Neural cell (in vitro differentiated cells): Measurements from ENCODE around the gene SPOCK1. TPM values are rescaled to one million over a fixed set of nuclear protein-coding genes. Genes with fewer than 3 reads are reported as not detected.

ENCODE experiments used
- H2AFZ ChIP-seq: fragments of 200-600, 300-800 bp; sonication (generic), shearing (Covaris generic); 2 replicates; pipeline ENCODE4 v1.6.0; 2014; ENCODE audit warnings: low read depth, mild to moderate bottlenecking, antibody characterized with exemption, low read length, moderate library complexity
- H3F3A ChIP-seq: fragments of 200-600 bp; shearing (Covaris generic); 2 replicates; pipeline ENCODE4 v1.6.1; 2016; ENCODE audit warnings: mild to moderate bottlenecking, moderate library complexity, mixed read lengths, antibody characterized with exemption, low read length; ENCODE audit not compliant: insufficient read depth, poor library complexity, severe bottlenecking
- H3K27ac ChIP-seq: fragments of 200-600, 300-800 bp; sonication (generic), shearing (Covaris generic); 2 replicates; pipeline ENCODE4 v1.5.1; 2014; ENCODE audit warnings: mild to moderate bottlenecking, low read length, moderate library complexity
- H3K27me3 ChIP-seq: fragments of 300-800, 200-600 bp; sonication (generic), shearing (Covaris generic); 2 replicates; pipeline ENCODE4 v1.6.0; 2014; ENCODE audit warnings: mild to moderate bottlenecking, low read depth, low read length, moderate library complexity; ENCODE audit not compliant: insufficient read depth
- H3K36me3 ChIP-seq: fragments of 300-800, 200-600 bp; sonication (generic), shearing (Covaris generic); 2 replicates; pipeline ENCODE4 v1.5.1; 2014; ENCODE audit warnings: mild to moderate bottlenecking, antibody characterized with exemption, low read length, moderate library complexity; ENCODE audit not compliant: insufficient read depth
- H3K4me2 ChIP-seq: fragments of 300-800, 200-600 bp; sonication (generic), shearing (Covaris generic); 2 replicates; pipeline ENCODE4 v1.6.0; 2014; ENCODE audit warnings: mild to moderate bottlenecking, low read length
- H3K4me3 ChIP-seq: fragments of 300-800, 200-600 bp; sonication (generic), shearing (Covaris generic); 2 replicates; pipeline ENCODE4 v1.5.1; 2014; ENCODE audit warnings: mild to moderate bottlenecking, low read length, moderate library complexity
- H3K79me2 ChIP-seq: fragments of 200-600 bp; shearing (Covaris generic); replicated peaks from 2 replicates; pipeline ENCODE4 v1.6.0; 2014; ENCODE audit warnings: mild to moderate bottlenecking, low read length, moderate library complexity; ENCODE audit not compliant: insufficient read depth
- H3K9ac ChIP-seq: fragments of 300-800, 200-600 bp; sonication (generic), shearing (Covaris generic); 2 replicates; pipeline ENCODE4 v1.6.1; 2016; ENCODE audit warnings: mild to moderate bottlenecking, low read length, mixed read lengths
- H3K9me2 ChIP-seq: fragments of 200-600 bp; shearing (Covaris generic); 2 replicates; pipeline ENCODE4 v1.6.1; 2016; ENCODE audit warnings: mild to moderate bottlenecking, low read length, mixed read lengths; ENCODE audit not compliant: insufficient read depth
- H3K9me3 ChIP-seq: fragments of 200-600, 300-800 bp; sonication (generic), shearing (Covaris generic); 2 replicates; pipeline ENCODE4 v1.6.1; 2016; ENCODE audit warnings: mild to moderate bottlenecking, mixed run types, low read length, moderate library complexity, mixed read lengths
- H4K20me1 ChIP-seq: fragments of 200-600 bp; shearing (Covaris generic); 2 replicates; pipeline ENCODE4 v1.6.1; 2016; ENCODE audit warnings: mild to moderate bottlenecking, mixed run types; ENCODE audit not compliant: insufficient read depth
- EP300 ChIP-seq: fragments of 450-650 bp; conservative IDR thresholded peaks from 2 replicates; pipeline ENCODE4 v1.6.1; 2014; ENCODE audit warnings: antibody characterized with exemption, mild to moderate bottlenecking, moderate library complexity; ENCODE audit not compliant: poor library complexity, severe bottlenecking
- EZH2 ChIP-seq: fragments of 200-600, 300-800 bp; shearing (Covaris generic), sonication (generic); IDR thresholded peaks from 2 replicates; pipeline ENCODE4 v1.6.1; 2014; ENCODE audit warnings: antibody characterized with exemption, low read length, borderline replicate concordance, mild to moderate bottlenecking; ENCODE audit not compliant: insufficient read depth, poor library complexity, severe bottlenecking
- MXI1 ChIP-seq: fragments of 450-650 bp; conservative IDR thresholded peaks from 2 replicates; pipeline ENCODE4 v1.6.1; 2014; ENCODE audit warnings: antibody characterized with exemption, mild to moderate bottlenecking; ENCODE audit not compliant: poor library complexity, severe bottlenecking
- POLR2AphosphoS5 ChIP-seq: IDR thresholded peaks from 2 replicates; pipeline ENCODE4 v1.6.1; 2012
- RAD21 ChIP-seq: fragments of 450-650 bp; conservative IDR thresholded peaks from 2 replicates; pipeline ENCODE4 v1.6.1; 2014; ENCODE audit warnings: antibody characterized with exemption, mild to moderate bottlenecking, moderate library complexity
- SMC3 ChIP-seq: fragments of 450-650 bp; conservative IDR thresholded peaks from 2 replicates; pipeline ENCODE4 v1.6.1; 2014; ENCODE audit warnings: antibody characterized with exemption, mild to moderate bottlenecking, moderate library complexity; ENCODE audit not compliant: poor library complexity
- TAF1 ChIP-seq: IDR thresholded peaks from 2 replicates; pipeline ENCODE4 v1.6.1; 2012; ENCODE audit warnings: low read depth
- polyA plus RNA-seq: library from polyadenylated mRNA; depleted of rRNA; stranded (reverse); fragments of >200 nt; gene quantifications from 2 replicates; pipeline ENCODE4 v1.2.3, GENCODE V29; 2014
- TF ChIP-seq, protein P1 (sequence below): fragments of 450-650 bp; IDR thresholded peaks from 2 replicates; pipeline ENCODE4 v1.5.1; 2014; ENCODE audit warnings: antibody characterized with exemption, mild to moderate bottlenecking, moderate library complexity; ENCODE audit not compliant: poor library complexity, severe bottlenecking
- TF ChIP-seq, protein P2 (sequence below): IDR thresholded peaks from 2 replicates; pipeline ENCODE4 v1.6.1; 2012; ENCODE audit warnings: borderline replicate concordance

The SPOCK1 gene
- polyA plus RNA-seq, 1 donor from 2014 or later, result 33.6 TPM

DNA sequence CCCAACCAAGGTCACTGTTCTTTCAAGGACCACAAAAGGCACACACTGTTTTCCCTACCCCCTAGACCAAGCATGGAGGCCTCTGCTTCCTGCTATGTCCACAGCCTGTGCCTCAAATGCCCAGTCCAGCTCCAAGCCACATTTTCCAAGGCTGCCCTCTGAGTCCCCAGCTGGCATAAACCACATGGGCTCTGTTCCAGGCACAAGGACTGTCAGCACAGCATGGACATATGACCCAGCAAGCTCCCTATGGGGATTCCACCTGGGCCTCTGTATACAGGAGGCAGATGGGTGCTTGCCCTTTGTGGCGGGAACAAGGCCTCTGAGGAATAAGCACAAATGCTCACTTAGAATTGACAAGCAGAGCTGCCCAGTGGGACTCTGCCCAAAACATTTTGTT is 115.2 kb downstream of the SPOCK1 start:
- H2AFZ ChIP-seq, result no peak overlapping the region
- H3F3A ChIP-seq, result no peaks in the 10 kb centered on the region
- H3K27me3 ChIP-seq, result no peaks in the 10 kb centered on the region
- H3K36me3 ChIP-seq, result no peaks in the 10 kb centered on the region
- H3K4me2 ChIP-seq, result no peak overlapping the region
- no peaks in the 10 kb centered on the region for H3K9me2 ChIP-seq
- H3K27ac ChIP-seq, result no peak overlapping the region
- no peak overlapping the region for H3K9ac ChIP-seq
- TF ChIP-seq TAF1 (no peak), EP300 (no peak), POLR2AphosphoS5 (no peak), EZH2 (no peak), RAD21 (no peak), MXI1 (no peak), SMC3 (no peak)
- TF ChIP-seq, protein P1, sequence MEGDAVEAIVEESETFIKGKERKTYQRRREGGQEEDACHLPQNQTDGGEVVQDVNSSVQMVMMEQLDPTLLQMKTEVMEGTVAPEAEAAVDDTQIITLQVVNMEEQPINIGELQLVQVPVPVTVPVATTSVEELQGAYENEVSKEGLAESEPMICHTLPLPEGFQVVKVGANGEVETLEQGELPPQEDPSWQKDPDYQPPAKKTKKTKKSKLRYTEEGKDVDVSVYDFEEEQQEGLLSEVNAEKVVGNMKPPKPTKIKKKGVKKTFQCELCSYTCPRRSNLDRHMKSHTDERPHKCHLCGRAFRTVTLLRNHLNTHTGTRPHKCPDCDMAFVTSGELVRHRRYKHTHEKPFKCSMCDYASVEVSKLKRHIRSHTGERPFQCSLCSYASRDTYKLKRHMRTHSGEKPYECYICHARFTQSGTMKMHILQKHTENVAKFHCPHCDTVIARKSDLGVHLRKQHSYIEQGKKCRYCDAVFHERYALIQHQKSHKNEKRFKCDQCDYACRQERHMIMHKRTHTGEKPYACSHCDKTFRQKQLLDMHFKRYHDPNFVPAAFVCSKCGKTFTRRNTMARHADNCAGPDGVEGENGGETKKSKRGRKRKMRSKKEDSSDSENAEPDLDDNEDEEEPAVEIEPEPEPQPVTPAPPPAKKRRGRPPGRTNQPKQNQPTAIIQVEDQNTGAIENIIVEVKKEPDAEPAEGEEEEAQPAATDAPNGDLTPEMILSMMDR, result no peak
- TF ChIP-seq, protein P2, sequence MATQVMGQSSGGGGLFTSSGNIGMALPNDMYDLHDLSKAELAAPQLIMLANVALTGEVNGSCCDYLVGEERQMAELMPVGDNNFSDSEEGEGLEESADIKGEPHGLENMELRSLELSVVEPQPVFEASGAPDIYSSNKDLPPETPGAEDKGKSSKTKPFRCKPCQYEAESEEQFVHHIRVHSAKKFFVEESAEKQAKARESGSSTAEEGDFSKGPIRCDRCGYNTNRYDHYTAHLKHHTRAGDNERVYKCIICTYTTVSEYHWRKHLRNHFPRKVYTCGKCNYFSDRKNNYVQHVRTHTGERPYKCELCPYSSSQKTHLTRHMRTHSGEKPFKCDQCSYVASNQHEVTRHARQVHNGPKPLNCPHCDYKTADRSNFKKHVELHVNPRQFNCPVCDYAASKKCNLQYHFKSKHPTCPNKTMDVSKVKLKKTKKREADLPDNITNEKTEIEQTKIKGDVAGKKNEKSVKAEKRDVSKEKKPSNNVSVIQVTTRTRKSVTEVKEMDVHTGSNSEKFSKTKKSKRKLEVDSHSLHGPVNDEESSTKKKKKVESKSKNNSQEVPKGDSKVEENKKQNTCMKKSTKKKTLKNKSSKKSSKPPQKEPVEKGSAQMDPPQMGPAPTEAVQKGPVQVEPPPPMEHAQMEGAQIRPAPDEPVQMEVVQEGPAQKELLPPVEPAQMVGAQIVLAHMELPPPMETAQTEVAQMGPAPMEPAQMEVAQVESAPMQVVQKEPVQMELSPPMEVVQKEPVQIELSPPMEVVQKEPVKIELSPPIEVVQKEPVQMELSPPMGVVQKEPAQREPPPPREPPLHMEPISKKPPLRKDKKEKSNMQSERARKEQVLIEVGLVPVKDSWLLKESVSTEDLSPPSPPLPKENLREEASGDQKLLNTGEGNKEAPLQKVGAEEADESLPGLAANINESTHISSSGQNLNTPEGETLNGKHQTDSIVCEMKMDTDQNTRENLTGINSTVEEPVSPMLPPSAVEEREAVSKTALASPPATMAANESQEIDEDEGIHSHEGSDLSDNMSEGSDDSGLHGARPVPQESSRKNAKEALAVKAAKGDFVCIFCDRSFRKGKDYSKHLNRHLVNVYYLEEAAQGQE, result no peak
- peaks cover 5% of the 10 kb centered on the region for H3K9me3 ChIP-seq
- H3K4me3 ChIP-seq, result no peak overlapping the region
- no peaks in the 10 kb centered on the region for H4K20me1 ChIP-seq
- peaks cover 3% of the 10 kb centered on the region for H3K79me2 ChIP-seq

DNA sequence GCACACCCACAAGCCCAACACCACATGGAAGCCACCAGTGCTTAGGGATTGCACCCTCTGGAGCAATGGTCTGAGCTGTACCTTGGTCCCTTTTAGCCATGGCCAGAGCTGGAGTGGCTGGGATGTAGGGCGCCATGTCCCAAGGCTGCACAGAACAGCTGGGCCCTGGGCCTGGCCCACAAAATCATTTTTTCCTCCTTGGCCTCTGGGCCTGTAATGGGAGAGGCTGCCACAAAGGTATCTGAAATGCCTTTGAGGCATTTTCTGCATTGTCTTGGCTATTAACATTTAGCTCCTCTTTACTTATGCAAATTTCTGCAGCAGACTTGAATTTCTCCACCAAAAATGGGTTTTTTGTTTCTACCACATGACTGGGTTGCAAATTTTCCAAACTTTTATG is 117.6 kb downstream of the SPOCK1 start:
- TF ChIP-seq, protein P2, result no peak
- TF ChIP-seq RAD21, result no peak
- no peak for TF ChIP-seq EP300
- no peaks in the 10 kb centered on the region for H3K36me3 ChIP-seq
- H3F3A ChIP-seq, result no peaks in the 10 kb centered on the region
- H3K9me3 ChIP-seq, result peaks cover 5% of the 10 kb centered on the region
- H2AFZ ChIP-seq, result no peak overlapping the region
- H3K4me2 ChIP-seq, result no peak overlapping the region
- H3K79me2 ChIP-seq, result peaks cover 3% of the 10 kb centered on the region
- H3K9ac ChIP-seq, result no peak overlapping the region
- no peaks in the 10 kb centered on the region for H3K9me2 ChIP-seq
- no peaks in the 10 kb centered on the region for H4K20me1 ChIP-seq
- no peaks in the 10 kb centered on the region for H3K27me3 ChIP-seq
- no peak overlapping the region for H3K4me3 ChIP-seq
- no peak overlapping the region for H3K27ac ChIP-seq
